GM23248 (cell line): ENCODE results near the gene HECTD4.

ENCODE experiments used
- EZH2 ChIP-seq: fragments of 200-600 bp; sonication (generic); IDR thresholded peaks from 2 replicates; pipeline ENCODE4 v1.6.1; 2018; ENCODE audit warnings: antibody characterized with exemption, mild to moderate bottlenecking; ENCODE audit not compliant: insufficient read depth, poor library complexity, severe bottlenecking
- EZH2phosphoT487 ChIP-seq: fragments of 200-600 bp; sonication (generic); IDR thresholded peaks from 2 replicates; pipeline ENCODE4 v1.6.1; 2018; ENCODE audit warnings: antibody characterized with exemption, moderate library complexity, mild to moderate bottlenecking, low read depth; ENCODE audit not compliant: insufficient read depth

GRCh38 chr12:112422531-112422930 is 40.3 kb upstream of the HECTD4 start:
- no peak for TF ChIP-seq EZH2
- no peak for TF ChIP-seq EZH2phosphoT487
